ENCODE measurements around the gene PPP2R2B. TPM values are rescaled to one million over a fixed set of nuclear protein-coding genes. Genes with fewer than 3 reads are reported as not detected.
A peak's percentile ranks its signal among the peaks of the same experiment; 100 is the strongest.

Gene PPP2R2B
- polyA plus RNA-seq, 2 of the 4 experiments (the other 2 are of a cell fraction) = not detected

GRCh38 chr5:146539973-146540372 is 338.6 kb downstream of the PPP2R2B start:
- CTCF ChIA-PET = interaction anchor here (1.5 to 6.6 kb wide), 4 partner anchors 8 to 648 kb away, joined by 5 to 121 read pairs (median 52); no protein-coding TSS in a partner anchor
- POLR2A ChIA-PET = no interaction called here
- Histone ChIP-seq H3K9me3 (no peaks in the 10 kb centered on the region), H3K4me2 (no peak overlapping the region), H3K27ac (no peak overlapping the region), H3K4me3 (no peak overlapping the region), H3K4me1 (no peaks in the 10 kb centered on the region)
- ATAC-seq (no peak), DNase-seq (ENCODE audit: low read depth in 1 of 2, low spot score in 1 of 2) (no peak), FAIRE-seq (no peak)
- 71% methylated on average over 4 of the region's 4 CpGs for WGBS (ENCODE audit: missing lambda C conversion rate)
- no peak for TF ChIP-seq KDM5A (IDR thresholded peaks at IDR 0.05)
- no peak for TF ChIP-seq CEBPB (IDR thresholded peaks at IDR 0.05)
- no peak for TF ChIP-seq PHF8 (IDR thresholded peaks at IDR 0.05; ENCODE audit: borderline replicate concordance, low read depth)
- no peak for TF ChIP-seq PBX3 (IDR thresholded peaks at IDR 0.05)

GRCh38 chr5:146538432-146538831 is 340.1 kb downstream of the PPP2R2B start:
- no peak for ATAC-seq
- Histone ChIP-seq H3K9me3 (no peaks in the 10 kb centered on the region), H3K4me2 (no peak overlapping the region), H3K27ac (no peak overlapping the region), H3K4me1 (no peaks in the 10 kb centered on the region), H3K4me3 (no peak overlapping the region)
- 61% methylated on average over 3 of the region's 3 CpGs for WGBS (ENCODE audit: missing lambda C conversion rate)
- POLR2A ChIA-PET = no interaction called here
- CTCF ChIA-PET = interaction anchor here (0.7 to 6.6 kb wide), 6 partner anchors 10 to 832 kb away, joined by 3 to 121 read pairs (median 4); no protein-coding TSS in a partner anchor
- FAIRE-seq = no peak
- TF ChIP-seq KDM1A (IDR thresholded peaks at IDR 0.05; ENCODE audit: low read depth) (no peak), HMGXB4 (CRISPR knock-in tag; IDR thresholded peaks at IDR 0.05; ENCODE audit: borderline replicate concordance) (no peak), RFX5 (IDR thresholded peaks at IDR 0.05) (no peak), PHF8 (IDR thresholded peaks at IDR 0.05; ENCODE audit: borderline replicate concordance, low read depth) (no peak), SREBF2 (IDR thresholded peaks at IDR 0.05) (no peak), SMC3 (IDR thresholded peaks at IDR 0.05) (no peak), FOSL2 (IDR thresholded peaks at IDR 0.05) (no peak), FOSL2 (CRISPR knock-in tag; IDR thresholded peaks at IDR 0.05) (no peak), CHD2 (IDR thresholded peaks at IDR 0.05; ENCODE audit: low read length, partially characterized antibody) (no peak), FOSB (CRISPR knock-in tag; IDR thresholded peaks at IDR 0.05) (no peak)
- DNase-seq (ENCODE audit: low read depth in 1 of 2, low spot score in 1 of 2) = no peak

- H3K9me3 ChIP-seq = no peaks in the 10 kb centered on the region
- ATAC-seq (no peak), DNase-seq (ENCODE audit: low read depth in 1 of 2, low spot score in 1 of 2) (no peak), FAIRE-seq (no peak)
- WGBS (ENCODE audit: missing lambda C conversion rate) = 15% methylated on average over 1 of the region's 1 CpG
- POLR2A ChIA-PET = interaction anchor here (0.7 kb wide), 1 partner anchor 894 kb away, joined by 4 read pairs; no protein-coding TSS in a partner anchor
- no peak overlapping the region for H3K4me3 ChIP-seq
- H3K27ac ChIP-seq = no peak overlapping the region
- H3K4me2 ChIP-seq = no peak overlapping the region
- H3K4me1 ChIP-seq = no peaks in the 10 kb centered on the region
- CTCF ChIA-PET = interaction anchor here (0.5 to 6.7 kb wide), 44 partner anchors 8 to 1044 kb away, joined by 3 to 118 read pairs (median 3); no protein-coding TSS in a partner anchor
- TF ChIP-seq SREBF2 (IDR thresholded peaks at IDR 0.05) = no peak
- TF ChIP-seq ATOH8 (CRISPR knock-in tag; IDR thresholded peaks at IDR 0.05; ENCODE audit: low read depth) = no peak
- TF ChIP-seq MYC (IDR thresholded peaks at IDR 0.05; ENCODE audit: borderline replicate concordance, low read length) = no peak
Observed at GRCh38 chr5:146533882-146534281, 344.7 kb downstream of the PPP2R2B start.

- ATAC-seq = peak; percentile 93 to 97
- peak; percentile 98 for FAIRE-seq
- Histone ChIP-seq H3K4me3 (no peak overlapping the region), H3K9me3 (no peaks in the 10 kb centered on the region), H3K27ac (no peak overlapping the region), H3K4me2 (no peak overlapping the region), H3K4me1 (no peaks in the 10 kb centered on the region)
- WGBS (ENCODE audit: missing lambda C conversion rate) = 24% methylated on average over 7 of the region's 7 CpGs
- ChIA-PET CTCF (interaction anchor here (0.5 to 6.7 kb wide), 46 partner anchors 9 to 1045 kb away, joined by 3 to 118 read pairs (median 3); no protein-coding TSS in a partner anchor), POLR2A (interaction anchor here (0.7 kb wide), 1 partner anchor 895 kb away, joined by 4 read pairs; no protein-coding TSS in a partner anchor)
- peak; percentile 69 to 77 for DNase-seq (ENCODE audit: low read depth in 1 of 2, low spot score in 1 of 2)
- TF ChIP-seq GATA3 (IDR thresholded peaks at IDR 0.05; ENCODE audit: borderline replicate concordance) (no peak), CBX8 (IDR thresholded peaks at IDR 0.05) (no peak), FOXS1 (CRISPR knock-in tag; IDR thresholded peaks at IDR 0.05) (no peak), BCL3 (IDR thresholded peaks at IDR 0.05) (no peak), SREBF2 (IDR thresholded peaks at IDR 0.05) (no peak), HEYL (CRISPR knock-in tag; IDR thresholded peaks at IDR 0.05) (no peak), NPAS2 (CRISPR knock-in tag; IDR thresholded peaks at IDR 0.05; ENCODE audit: borderline replicate concordance) (no peak), ESRRA (IDR thresholded peaks at IDR 0.05; ENCODE audit: borderline replicate concordance, low read length) (no peak), USF2 (IDR thresholded peaks at IDR 0.05) (no peak), FOSB (CRISPR knock-in tag; IDR thresholded peaks at IDR 0.05) (no peak)
Observed at GRCh38 chr5:146533260-146533857, 345.2 kb downstream of the PPP2R2B start.
